Measurements from ENCODE around the gene GLMP.
"Not testable (repeated sequence)": the region's sequence is repeated elsewhere in the genome, so short reads cannot be mapped to it uniquely, and the experiment has no call there.

Gene GLMP, protein sequence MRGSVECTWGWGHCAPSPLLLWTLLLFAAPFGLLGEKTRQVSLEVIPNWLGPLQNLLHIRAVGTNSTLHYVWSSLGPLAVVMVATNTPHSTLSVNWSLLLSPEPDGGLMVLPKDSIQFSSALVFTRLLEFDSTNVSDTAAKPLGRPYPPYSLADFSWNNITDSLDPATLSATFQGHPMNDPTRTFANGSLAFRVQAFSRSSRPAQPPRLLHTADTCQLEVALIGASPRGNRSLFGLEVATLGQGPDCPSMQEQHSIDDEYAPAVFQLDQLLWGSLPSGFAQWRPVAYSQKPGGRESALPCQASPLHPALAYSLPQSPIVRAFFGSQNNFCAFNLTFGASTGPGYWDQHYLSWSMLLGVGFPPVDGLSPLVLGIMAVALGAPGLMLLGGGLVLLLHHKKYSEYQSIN

DNA sequence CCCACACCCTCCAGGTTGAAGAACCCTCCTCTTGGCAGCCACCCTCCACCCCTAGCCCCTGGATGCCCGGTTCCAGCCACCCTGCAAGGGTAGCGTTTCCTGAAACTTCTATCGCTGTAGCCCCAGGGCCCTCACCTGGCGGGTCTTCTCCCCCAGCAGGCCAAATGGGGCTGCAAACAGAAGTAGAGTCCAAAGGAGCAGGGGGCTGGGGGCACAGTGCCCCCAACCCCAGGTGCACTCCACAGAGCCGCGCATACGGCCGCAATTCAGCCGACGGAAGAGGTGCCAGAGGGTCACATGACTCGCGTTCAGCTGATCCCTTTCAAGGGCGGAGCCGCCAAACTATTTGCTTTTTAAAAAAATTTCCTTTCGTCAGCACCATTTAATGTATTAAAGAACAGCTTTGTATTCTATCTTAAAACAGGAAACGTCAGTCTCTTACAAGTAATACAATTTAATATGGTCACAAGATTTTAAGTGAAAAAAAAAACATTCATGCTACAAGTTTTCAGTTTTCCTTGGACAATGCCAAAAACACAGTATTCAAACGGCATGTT is at the start of gene GLMP:
Gene GLMP, minus strand, starts transcription at position 289 of the 557 bp plus-strand sequence. Its CDS starts 34 bp downstream, at position 255.
- in situ Hi-C loops (cut with MboI; ENCODE audit: low sequenced_read_pairs): no loop called here

DNA sequence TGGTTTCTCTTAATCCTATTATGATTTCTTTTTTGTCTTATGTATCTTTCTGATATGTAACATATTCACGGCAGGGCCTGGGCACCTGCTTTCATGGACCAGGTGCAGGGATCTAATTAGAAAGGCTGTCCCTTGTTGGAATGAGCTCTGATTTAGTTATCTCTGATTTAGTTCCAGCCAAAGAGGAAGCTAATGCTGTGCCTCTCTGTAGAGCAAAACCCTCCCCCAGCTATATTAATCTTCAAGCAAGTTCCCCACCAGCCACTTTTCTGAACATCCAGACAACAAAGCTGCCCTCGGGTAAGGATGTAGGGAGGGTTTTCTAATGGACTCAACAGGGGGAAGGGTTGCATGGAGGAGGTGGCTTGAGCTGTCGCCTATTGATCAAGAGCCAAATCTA is 48.9 kb upstream of the GLMP start:
- in situ Hi-C loops (cut with MboI; ENCODE audit: low sequenced_read_pairs): no loop called here

DNA sequence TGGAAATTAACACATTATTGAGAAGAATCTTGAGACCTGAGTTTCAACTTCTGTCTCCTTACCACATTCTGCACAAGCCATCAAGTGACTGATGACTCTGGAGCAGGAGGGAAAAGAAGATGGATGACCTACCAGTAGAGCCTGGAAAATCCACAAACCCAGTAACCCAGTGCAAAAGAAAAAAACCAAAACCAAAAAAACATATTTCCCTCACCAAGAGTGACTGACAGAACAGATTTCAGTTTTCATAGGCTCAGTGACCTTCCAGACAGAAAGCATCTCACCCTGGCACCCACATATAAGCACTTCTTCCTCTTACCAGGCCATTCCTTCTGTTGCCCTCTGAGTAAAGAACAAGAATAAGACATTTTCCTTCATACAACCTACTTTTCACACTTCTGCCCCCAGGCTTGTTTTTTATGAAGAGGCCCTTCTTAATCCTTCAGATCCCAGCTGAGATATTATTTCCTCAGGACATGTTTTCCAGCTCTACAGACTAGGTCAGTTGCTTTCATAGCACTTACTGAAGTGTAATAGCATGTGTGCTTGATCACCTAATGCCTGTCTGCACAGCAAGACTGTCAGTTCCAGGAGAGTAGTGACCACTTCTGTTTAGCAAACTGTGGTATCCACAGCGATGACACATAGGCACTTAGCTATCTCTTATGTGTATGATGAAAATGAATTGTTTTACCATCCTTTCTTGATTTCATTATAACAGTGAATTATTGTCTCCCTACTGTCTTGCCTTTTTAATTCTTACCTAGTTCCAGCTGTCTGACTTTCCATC is 46.9 kb upstream of the GLMP start:
- in situ Hi-C loops (cut with MboI; ENCODE audit: low sequenced_read_pairs): no loop called here

DNA sequence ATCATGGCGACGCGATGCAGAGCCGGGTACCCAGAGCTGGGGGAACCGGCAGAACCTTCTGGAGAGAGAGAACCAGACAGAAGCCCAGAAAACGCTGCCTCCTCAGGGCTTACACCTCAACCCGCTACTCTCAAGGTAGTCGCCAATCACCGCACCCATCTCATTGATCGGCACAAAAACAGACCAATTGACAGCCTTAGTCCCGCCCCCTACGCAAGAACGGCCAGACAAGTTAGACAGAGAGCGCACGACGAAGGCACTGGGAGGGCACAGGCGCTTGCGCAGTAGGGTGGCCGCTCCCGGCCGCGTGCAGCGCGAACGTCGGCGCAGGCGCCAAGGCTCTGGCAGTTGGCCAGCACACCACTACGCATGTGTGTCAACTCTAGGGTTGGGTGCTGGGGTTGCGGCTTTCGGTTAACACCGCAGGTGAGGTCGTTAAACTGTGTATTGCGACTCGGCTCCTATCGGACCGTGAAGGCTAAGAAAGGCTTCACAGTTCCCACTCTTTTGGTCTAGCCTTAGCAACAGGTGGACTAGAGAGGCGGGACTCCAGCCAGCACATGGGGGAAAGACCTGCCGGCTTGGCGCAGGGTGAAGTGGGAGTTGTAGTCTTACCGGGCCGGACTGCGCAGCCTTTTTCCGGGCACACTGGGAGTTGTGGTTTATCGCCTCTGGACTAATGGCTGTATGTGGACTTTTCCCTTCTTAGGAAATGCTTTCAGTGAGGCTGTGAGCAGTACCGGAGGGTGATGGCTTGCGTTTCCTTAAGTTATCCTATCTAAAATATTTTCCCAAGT is 42.9 kb upstream of the GLMP start, which contains the start of the genes CCT3 and TSACC:
Gene CCT3, minus strand, starts transcription at position 113 of the 797 bp plus-strand sequence. Its CDS starts 108 bp downstream, at position 5.
Gene TSACC, plus strand, starts transcription at position 347 of the 797 bp plus-strand sequence. CDS start 1,232 bp downstream, outside the sequence.
- in situ Hi-C loops (cut with MboI; ENCODE audit: low sequenced_read_pairs): no loop called here

DNA sequence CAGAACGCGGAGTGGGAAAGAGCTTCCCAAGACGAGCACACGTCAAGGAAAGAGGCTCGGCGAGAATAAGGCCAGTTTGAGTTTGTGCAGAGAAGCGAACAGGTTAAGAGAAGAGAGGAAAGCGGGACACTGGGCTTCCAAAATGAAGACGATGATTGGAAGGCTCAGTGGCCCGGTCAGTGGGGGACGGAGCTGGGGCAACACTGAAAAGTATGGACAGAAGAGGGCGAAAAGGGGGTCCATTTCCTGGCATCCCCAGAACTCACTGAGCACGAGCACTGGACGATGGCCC is 42.4 kb upstream of the GLMP start:
- in situ Hi-C loops (cut with MboI; ENCODE audit: low sequenced_read_pairs): no loop called here

DNA sequence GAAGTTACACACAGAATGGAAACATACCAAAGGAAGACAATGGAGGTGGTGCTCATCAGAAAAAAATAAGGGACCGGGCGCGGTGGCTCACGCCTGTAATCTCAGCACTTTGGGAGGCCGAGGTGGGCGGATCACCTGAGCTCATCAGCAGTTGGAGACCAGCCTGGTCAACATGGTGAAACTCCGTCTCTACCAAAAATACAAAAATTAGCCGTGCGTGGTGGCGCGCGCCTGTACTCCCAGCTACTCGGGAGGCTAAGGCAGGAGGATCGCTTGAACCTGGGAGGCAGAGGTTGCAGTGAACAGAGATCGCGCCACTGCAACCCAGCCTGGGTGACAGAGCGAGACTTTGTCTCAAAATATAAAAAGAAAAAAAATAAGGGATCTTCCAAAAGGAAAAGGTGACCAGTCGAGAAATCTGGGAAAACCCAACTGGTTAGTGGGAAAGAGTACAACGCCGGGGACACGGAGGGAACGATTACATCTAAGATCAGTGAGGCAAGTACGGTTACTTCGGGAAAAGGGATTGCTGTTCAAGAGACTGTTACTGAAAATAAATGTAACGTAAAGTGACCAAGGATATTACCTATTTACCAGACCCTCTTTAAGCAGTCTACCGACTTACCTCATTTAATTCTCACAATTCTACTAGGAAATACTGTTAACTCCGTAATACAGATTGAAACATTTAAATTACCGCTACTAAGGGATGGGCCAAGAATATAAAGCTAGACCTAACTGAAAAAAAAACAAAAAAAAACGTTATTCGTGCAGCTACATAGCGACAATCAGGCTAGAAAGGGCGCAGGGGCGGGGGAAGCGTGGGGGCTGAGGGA is 41.8 kb upstream of the GLMP start:
- in situ Hi-C loops (cut with MboI; ENCODE audit: low sequenced_read_pairs): no loop called here

DNA sequence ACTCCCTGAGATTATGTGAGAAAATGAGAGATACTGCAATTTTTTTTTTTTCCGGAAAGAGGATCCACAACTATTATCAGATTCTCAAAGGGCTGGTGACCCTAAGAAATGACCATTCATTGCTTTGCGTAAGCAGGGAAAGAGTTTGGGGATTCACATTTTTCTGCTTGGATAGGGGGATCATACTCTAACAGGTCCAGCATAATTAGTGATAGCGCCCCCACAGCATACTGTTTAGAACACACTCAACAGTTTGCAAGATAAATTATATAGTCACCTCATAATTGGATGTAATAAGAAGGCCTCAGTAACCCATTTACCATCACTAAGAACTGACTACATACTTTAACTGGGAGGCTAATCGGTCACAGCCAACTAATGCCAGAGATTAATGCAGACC is 40.8 kb upstream of the GLMP start:
- in situ Hi-C loops (cut with MboI; ENCODE audit: low sequenced_read_pairs): no loop called here

DNA sequence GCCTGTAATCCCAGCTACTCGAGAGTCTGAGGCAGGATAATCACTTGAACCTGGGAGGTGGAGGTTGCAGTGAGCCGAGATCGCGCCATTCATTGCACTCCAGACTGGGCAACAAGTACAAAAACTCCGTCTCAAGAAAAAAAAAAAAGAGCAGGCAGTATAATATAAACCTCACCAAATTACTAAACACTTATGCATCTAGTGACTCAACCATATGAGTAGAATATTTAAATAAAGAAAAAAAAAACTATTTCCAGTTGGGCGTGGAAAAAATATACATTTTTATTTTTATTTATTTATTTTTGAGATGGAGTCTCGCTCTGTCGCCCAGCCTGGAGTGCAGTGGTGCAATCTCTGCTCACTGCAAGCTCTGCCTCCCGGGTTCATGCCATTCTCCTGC is 27.7 kb upstream of the GLMP start:
- in situ Hi-C loops (cut with MboI; ENCODE audit: low sequenced_read_pairs): not testable (repeated sequence)

DNA sequence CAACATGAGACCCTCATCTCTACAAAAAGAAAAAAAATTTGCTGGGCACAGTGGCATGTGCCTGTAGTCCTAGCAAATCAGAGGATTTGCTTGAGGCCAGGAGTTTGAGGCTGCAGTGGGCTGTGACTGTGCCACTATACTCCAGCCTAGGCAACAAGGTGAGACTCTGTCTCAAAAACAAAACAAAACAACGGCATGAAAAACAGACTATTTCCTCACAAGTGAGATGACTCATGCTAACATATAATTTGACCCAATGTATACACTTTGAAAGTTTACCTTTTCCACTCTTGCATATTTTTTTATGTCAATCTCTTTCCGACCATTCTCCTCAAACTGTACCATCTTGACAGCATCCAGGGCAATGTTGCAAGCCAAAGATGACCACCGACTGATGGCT is 25.1 kb upstream of the GLMP start:
- in situ Hi-C loops (cut with MboI; ENCODE audit: low sequenced_read_pairs): no loop called here

DNA sequence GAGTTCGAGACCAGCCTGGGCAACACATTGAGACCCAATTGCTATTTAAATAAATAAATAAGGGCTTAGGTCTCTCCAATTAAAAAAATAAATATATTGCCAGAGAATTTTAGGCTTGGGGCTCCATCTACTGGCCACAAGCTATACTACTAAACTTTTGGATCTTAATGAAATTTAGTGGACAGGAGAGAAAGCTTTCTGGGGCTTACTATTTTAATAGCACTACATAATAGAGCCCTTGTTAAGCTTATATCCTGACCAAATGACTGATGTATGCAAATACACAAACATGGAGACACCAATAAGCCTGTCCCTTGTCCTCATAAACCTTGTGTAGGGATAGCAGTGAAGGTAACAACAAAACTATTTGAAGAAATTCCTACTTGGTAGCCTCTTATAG is 24.2 kb upstream of the GLMP start:
- in situ Hi-C loops (cut with MboI; ENCODE audit: low sequenced_read_pairs): no loop called here

DNA sequence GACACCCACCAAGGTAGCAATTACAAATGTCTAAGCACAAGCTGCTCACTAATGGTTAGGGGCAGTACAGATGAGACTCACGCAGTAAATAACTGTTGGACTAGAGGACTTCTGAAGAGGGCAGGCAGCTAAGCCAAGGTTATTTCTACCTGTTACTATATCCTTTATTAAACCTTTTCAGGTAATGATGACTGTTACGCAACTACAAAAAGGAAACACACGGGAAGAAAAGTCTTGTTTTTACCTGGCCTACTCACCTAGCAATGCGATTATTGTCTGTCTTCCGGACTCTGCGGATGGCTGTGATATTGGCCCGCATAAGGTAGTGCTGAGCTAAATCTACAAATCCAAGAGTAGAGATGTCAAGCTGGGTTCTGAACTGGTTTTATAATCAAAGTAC is 21.4 kb upstream of the GLMP start:
- in situ Hi-C loops (cut with MboI; ENCODE audit: low sequenced_read_pairs): no loop called here

DNA sequence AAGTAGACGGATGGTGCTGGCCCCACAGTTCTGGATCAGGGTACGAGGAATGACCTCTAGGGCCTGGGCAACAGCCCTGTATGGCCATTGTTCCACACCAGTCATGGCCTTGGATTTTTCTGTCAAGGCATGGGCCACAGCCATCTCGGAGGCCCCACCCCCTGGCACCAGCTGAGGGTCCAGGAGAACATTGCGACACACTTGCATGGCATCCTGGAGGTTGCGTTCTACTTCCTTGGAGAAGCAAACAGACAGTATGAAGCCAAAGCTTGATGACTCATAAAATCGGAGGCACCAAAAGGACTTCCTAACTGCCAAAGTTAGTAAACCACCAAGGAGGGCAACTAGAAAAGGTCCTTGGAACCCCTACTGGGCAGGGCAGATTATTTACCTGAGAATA is 15.5 kb upstream of the GLMP start:
- in situ Hi-C loops (cut with MboI; ENCODE audit: low sequenced_read_pairs): no loop called here

DNA sequence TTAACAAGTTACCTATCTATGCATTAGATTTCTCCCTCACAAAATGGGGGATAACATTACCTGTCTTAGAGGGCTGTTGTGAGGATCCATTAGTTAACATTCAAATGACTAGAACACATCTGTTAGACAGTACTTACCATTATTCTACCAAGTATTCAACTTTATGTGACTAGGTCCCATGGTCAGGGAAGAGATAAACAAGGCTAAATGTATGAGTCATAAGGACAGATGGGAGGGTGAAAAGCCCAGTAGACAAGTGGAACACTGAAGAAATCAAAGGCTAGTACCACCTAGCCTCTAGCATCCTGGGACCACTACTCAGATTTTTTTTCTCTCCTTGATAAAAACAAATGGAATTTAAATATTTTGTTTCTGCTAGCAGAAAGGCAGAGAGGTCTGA is 12.6 kb upstream of the GLMP start:
- in situ Hi-C loops (cut with MboI; ENCODE audit: low sequenced_read_pairs): no loop called here

DNA sequence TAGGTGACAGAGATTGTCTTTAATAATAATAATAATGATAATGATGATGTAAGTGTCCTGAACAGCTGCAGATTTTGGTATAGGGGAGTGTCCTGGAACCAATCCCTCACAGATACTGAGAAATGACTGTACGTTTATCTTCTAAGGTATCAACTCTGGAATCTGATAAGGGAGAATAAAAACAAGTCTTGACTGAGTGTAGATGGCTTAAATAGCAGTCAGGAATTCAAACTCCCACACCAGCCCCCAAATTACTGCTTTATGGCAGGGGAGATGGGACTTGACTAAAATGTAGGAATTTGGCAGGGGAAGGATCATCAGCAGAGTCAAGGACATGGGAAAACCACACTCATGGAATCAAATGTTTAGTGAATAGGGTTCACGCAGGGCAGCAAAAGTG is 9.7 kb upstream of the GLMP start:
- in situ Hi-C loops (cut with MboI; ENCODE audit: low sequenced_read_pairs): no loop called here

DNA sequence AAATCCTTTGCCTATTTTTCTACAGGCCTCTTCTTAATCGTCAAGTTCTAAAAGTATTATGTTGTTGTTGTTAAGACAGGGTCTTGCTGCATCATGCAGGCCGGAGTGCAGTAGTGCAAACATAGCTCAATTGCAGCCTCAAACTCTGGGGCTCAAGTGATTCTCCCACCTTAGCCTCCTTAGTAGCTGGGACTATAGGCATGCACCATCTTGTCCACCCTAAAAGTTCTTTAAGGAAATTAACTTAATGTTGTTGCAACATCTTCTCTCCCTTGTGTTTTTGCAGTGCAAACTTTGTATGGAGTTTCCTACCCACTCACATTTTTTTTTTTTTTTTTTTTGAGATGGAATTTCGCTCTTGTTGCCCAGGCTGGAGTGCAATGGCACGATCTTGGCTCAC is 7.8 kb upstream of the GLMP start:
- in situ Hi-C loops (cut with MboI; ENCODE audit: low sequenced_read_pairs): no loop called here

DNA sequence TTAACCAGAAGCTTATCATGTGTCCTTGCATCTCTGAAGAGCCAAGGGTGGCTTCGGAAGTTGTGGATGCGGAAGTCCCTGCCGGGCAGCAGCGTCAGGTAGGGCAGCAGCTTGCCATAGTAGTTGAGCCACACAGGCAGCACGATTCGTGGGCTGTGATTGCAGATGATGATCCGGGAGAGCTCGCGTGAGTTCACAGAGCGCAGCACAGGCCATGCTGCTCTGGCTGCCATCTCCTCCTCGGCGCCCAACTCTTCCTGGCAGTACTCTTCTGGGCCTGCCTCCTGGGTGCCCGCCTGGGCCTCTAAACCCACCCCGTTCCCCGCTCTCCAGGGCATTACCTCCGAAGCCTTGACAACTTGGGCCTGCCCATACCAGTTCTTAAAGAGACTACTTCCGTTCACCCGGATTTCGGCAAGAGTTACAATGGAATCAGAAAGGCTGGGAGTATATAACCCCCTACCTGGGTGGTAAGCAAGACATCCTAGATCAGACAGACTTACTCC is 3.4 kb upstream of the GLMP start, which contains the start of gene VHLL:
Gene VHLL, minus strand, starts transcription at position 456 of the 506 bp plus-strand sequence. Its CDS starts 118 bp downstream, at position 338.
- in situ Hi-C loops (cut with MboI; ENCODE audit: low sequenced_read_pairs): no loop called here

DNA sequence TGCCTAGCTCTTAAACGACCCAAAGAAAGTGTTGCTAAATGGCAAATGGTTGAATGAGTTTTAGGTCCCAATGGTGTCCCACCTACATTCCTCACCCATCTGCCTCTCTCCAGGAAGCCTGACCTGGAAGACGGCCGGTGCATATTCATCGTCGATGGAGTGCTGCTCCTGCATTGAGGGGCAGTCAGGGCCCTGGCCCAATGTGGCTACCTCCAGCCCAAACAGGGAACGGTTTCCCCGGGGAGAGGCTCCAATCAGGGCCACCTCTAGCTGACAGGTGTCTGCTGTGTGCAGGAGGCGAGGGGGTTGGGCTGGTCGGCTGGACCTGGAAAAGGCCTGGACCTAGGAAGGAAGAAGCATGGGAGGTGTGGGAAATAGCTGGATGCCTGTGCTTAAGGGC is 1.6 kb downstream of the GLMP start:
- in situ Hi-C loops (cut with MboI; ENCODE audit: low sequenced_read_pairs): no loop called here

DNA sequence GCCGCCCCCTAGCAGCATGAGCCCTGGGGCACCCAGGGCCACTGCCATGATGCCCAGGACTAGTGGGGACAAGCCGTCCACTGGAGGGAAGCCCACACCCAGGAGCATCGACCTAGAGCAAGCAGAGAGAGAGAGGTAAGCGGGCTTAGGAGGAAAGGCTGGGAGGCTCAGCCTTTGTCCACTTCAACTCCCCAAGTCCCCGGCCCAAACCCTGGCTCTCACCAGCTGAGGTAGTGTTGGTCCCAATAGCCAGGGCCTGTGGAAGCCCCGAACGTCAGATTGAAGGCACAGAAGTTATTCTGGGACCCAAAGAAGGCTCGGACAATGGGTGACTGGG is 2.4 kb downstream of the GLMP start:
- in situ Hi-C loops (cut with MboI; ENCODE audit: low sequenced_read_pairs): no loop called here

DNA sequence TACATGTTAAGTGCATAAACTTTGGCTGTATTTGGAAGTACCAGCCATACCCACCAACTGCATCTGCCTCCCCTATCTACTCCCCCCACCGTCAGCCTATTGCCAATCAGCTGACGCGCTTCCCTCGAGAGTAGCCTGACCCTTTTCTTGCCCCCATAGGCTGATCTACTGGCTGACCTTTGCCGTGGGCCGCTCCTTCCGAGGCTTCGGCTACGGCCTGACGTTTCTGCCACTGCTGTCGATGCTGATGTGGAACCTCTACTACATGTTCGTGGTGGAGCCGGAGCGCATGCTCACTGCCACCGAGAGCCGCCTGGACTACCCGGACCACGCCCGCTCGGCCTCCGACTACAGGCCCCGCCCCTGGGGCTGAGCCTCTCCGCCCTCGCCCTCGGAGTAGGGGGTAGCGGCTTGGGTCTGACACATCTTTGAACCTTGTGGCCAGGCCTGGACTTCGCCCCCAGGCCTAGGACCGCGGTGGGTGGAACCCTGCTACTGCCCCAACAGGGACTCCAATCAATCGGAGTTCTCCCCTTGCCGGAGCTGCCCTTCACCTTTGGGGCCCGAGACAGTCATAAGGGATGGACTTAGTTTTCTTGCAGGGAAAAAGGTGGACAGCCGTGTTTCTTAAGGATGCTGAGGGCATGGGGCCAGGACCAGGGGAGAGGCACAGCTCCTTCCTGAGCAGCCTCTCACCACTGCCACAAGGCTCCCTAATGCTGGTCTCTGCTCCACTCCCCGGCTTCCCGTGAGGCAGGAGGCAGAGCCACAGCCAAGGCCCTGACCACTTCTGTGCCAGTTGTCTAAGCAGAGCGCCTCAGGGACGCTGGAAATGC is 4.0 kb downstream of the GLMP start:
- in situ Hi-C loops (cut with MboI; ENCODE audit: low sequenced_read_pairs): no loop called here
